Neural progenitor cell (in vitro differentiated cells): ENCODE results near the gene CALY. TPM values are rescaled to one million over a fixed set of nuclear protein-coding genes. Genes with fewer than 3 reads are reported as not detected.

Experiments used
- DNase-seq: peaks from one replicate; pipeline ENCODE4 v3.0.0-alpha.2; 2016; ENCODE audit warnings: low spot score
- H2AFZ ChIP-seq: fragments of 200-600 bp; sonication (generic); replicated peaks from 2 replicates; pipeline ENCODE4 v1.6.1; 2016; ENCODE audit warnings: antibody characterized with exemption
- H3F3A ChIP-seq: fragments of 200-600 bp; sonication (generic); 2 replicates; pipeline ENCODE4 v1.6.1; 2016; ENCODE audit warnings: antibody characterized with exemption, low read depth
- H3K27ac ChIP-seq: fragments of 200-600 bp; sonication (generic); 2 replicates; pipeline ENCODE4 v1.5.1; 2016; ENCODE audit warnings: mild to moderate bottlenecking
- H3K27me3 ChIP-seq: fragments of 200-600 bp; sonication (generic); 2 replicates; pipeline ENCODE4 v1.6.1; 2016; ENCODE audit warnings: mild to moderate bottlenecking, moderate library complexity
- H3K36me3 ChIP-seq: fragments of 200-600 bp; sonication (generic); 2 replicates; pipeline ENCODE4 v1.5.1; 2016
- H3K4me1 ChIP-seq: fragments of 200-600 bp; sonication (generic); 2 replicates; pipeline ENCODE4 v1.6.1; 2016; ENCODE audit warnings: mixed run types
- H3K4me2 ChIP-seq: fragments of 200-600 bp; sonication (generic); 2 replicates; pipeline ENCODE4 v1.6.1; 2016
- H3K4me3 ChIP-seq: fragments of 200-600 bp; sonication (generic); 2 replicates; pipeline ENCODE4 v1.5.1; 2016
- H3K79me2 ChIP-seq: fragments of 200-600 bp; sonication (generic); 2 replicates; pipeline ENCODE4 v1.6.1; 2016; ENCODE audit warnings: low read depth
- H3K9ac ChIP-seq: fragments of 200-600 bp; sonication (generic); 2 replicates; pipeline ENCODE4 v1.6.1; 2016
- H3K9me3 ChIP-seq: fragments of 200-600 bp; sonication (generic); 2 replicates; pipeline ENCODE4 v1.5.1; 2016; ENCODE audit warnings: low read depth
- H4K20me1 ChIP-seq: fragments of 200-600 bp; sonication (generic); 2 replicates; pipeline ENCODE4 v1.6.1; 2016; ENCODE audit warnings: low read depth
- H3K27ac Mint-ChIP-seq: 3 replicates; pipeline ENCODE4 v1.8.0; 2021; ENCODE audit warnings: mixed read lengths
- H3K27me3 Mint-ChIP-seq: 2 replicates; pipeline ENCODE4 v1.8.0; 2022; ENCODE audit warnings: low read depth, mild to moderate bottlenecking, inconsistent platforms, moderate library complexity, mixed read lengths; ENCODE audit not compliant: insufficient read depth
- H3K36me3 Mint-ChIP-seq: 3 replicates; pipeline ENCODE4 v1.8.0; 2021; ENCODE audit warnings: mixed read lengths
- H3K4me1 Mint-ChIP-seq: 3 replicates; pipeline ENCODE4 v1.8.0; 2021; ENCODE audit warnings: mixed read lengths
- H3K4me3 Mint-ChIP-seq: 3 replicates; pipeline ENCODE4 v1.8.0; 2021; ENCODE audit warnings: mild to moderate bottlenecking, moderate library complexity, mixed read lengths
- H3K9me3 Mint-ChIP-seq: 3 replicates; pipeline ENCODE4 v1.8.0; 2020; ENCODE audit warnings: mixed read lengths
- EZH2 ChIP-seq: fragments of 200-600 bp; sonication (generic); IDR thresholded peaks from 2 replicates; pipeline ENCODE4 v1.6.1; 2017; ENCODE audit warnings: antibody characterized with exemption, mild to moderate bottlenecking, moderate library complexity
- EZH2phosphoT487 ChIP-seq: fragments of 200-600 bp; sonication (generic); IDR thresholded peaks from 2 replicates; pipeline ENCODE4 v1.6.1; 2017; ENCODE audit warnings: antibody characterized with exemption
- total RNA-seq: library from RNA; depleted of rRNA; stranded (reverse); fragments of >200 nt; gene quantifications from 2 replicates; pipeline ENCODE4 v1.2.3, GENCODE V29; 2015; ENCODE audit warnings: low replicate concordance
- TF ChIP-seq, protein P1 (sequence below): fragments of 200-600 bp; sonication (generic); IDR thresholded peaks from 2 replicates; pipeline ENCODE4 v1.5.1; 2017; ENCODE audit warnings: antibody characterized with exemption, mild to moderate bottlenecking

CALY gene
- total RNA-seq, 1 donor from 2014 or later: not detected

- H3K36me3 ChIP-seq: no peaks in the 10 kb centered on the region
- peaks cover 62% of the 10 kb centered on the region for H3K27me3 ChIP-seq
- no peak for DNase-seq
- H3K27me3 Mint-ChIP-seq: peaks cover 29% of the 10 kb centered on the region
- no peak overlapping the region for H3K27ac ChIP-seq
- H3K9ac ChIP-seq: no peak overlapping the region
- H3K4me2 ChIP-seq: peak overlapping the region; percentile 86
- H3K27ac Mint-ChIP-seq: no peak overlapping the region
- no peaks in the 10 kb centered on the region for H3K79me2 ChIP-seq
- TF ChIP-seq EZH2 (peak; percentile 8), EZH2phosphoT487 (no peak)
- TF ChIP-seq, protein P1, sequence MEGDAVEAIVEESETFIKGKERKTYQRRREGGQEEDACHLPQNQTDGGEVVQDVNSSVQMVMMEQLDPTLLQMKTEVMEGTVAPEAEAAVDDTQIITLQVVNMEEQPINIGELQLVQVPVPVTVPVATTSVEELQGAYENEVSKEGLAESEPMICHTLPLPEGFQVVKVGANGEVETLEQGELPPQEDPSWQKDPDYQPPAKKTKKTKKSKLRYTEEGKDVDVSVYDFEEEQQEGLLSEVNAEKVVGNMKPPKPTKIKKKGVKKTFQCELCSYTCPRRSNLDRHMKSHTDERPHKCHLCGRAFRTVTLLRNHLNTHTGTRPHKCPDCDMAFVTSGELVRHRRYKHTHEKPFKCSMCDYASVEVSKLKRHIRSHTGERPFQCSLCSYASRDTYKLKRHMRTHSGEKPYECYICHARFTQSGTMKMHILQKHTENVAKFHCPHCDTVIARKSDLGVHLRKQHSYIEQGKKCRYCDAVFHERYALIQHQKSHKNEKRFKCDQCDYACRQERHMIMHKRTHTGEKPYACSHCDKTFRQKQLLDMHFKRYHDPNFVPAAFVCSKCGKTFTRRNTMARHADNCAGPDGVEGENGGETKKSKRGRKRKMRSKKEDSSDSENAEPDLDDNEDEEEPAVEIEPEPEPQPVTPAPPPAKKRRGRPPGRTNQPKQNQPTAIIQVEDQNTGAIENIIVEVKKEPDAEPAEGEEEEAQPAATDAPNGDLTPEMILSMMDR: no peak
- peak overlapping the region; percentile 71 for H3K4me3 Mint-ChIP-seq
- H3K36me3 Mint-ChIP-seq: no peaks in the 10 kb centered on the region
- peaks cover 19% of the 10 kb centered on the region for H3K4me1 Mint-ChIP-seq
- H3K4me1 ChIP-seq: peaks cover 21% of the 10 kb centered on the region
- no peaks in the 10 kb centered on the region for H4K20me1 ChIP-seq
- H3K9me3 ChIP-seq: no peaks in the 10 kb centered on the region
- peak overlapping the region; percentile 93 for H2AFZ ChIP-seq
- H3K4me3 ChIP-seq: peak overlapping the region; percentile 58
- peaks cover 6% of the 10 kb centered on the region for H3K9me3 Mint-ChIP-seq
- peaks cover 15% of the 10 kb centered on the region for H3F3A ChIP-seq
These were observed 10.5 kb downstream of the CALY start for GRCh38 chr10:133326223-133326551.

GRCh38 chr10:133325440-133326222 is 11.1 kb downstream of the CALY start:
- H3F3A ChIP-seq: peaks cover 15% of the 10 kb centered on the region
- TF ChIP-seq, protein P1: no peak
- TF ChIP-seq EZH2phosphoT487 (peak; percentile 76), EZH2 (peak; percentile 80)
- H3K27ac Mint-ChIP-seq: no peak overlapping the region
- no peaks in the 10 kb centered on the region for H3K36me3 Mint-ChIP-seq
- DNase-seq: peak; percentile 54
- H3K4me1 Mint-ChIP-seq: peaks cover 19% of the 10 kb centered on the region
- H3K4me3 ChIP-seq: peak overlapping the region; percentile 58
- H3K27ac ChIP-seq: no peak overlapping the region
- H3K4me3 Mint-ChIP-seq: peak overlapping the region; percentile 83
- peaks cover under 1% of the 10 kb centered on the region for H3K9me3 Mint-ChIP-seq
- H3K79me2 ChIP-seq: no peaks in the 10 kb centered on the region
- H3K27me3 Mint-ChIP-seq: peaks cover 24% of the 10 kb centered on the region
- H3K4me2 ChIP-seq: peak overlapping the region; percentile 86
- no peaks in the 10 kb centered on the region for H3K36me3 ChIP-seq
- H3K9ac ChIP-seq: no peak overlapping the region
- H2AFZ ChIP-seq: peak overlapping the region; percentile 93
- peaks cover 21% of the 10 kb centered on the region for H3K4me1 ChIP-seq
- no peaks in the 10 kb centered on the region for H3K9me3 ChIP-seq
- no peaks in the 10 kb centered on the region for H4K20me1 ChIP-seq
- H3K27me3 ChIP-seq: peaks cover 56% of the 10 kb centered on the region

DNA sequence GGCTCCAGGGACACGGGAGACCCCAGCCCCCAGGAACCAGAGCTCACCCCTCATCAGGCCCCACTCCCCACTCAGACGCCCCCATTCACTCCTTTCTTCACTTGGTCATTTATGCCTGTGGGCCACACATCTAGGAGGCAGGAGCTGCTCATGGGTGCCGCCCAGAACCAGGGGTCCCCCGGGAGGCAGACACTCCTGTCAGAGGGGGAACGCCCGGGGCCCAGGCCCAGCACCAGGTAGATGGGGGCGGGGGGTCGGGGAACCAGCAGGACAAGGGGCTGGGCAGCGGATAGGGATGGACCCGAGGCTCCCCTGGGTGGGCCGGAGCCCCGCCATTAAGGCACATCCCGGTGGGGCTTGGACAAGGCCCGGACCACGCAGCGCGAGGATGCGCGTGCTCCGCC is 11.8 kb downstream of the CALY start:
- H3F3A ChIP-seq: peaks cover 15% of the 10 kb centered on the region
- peaks cover 55% of the 10 kb centered on the region for H3K27me3 ChIP-seq
- DNase-seq: peak; percentile 34
- peaks cover 21% of the 10 kb centered on the region for H3K4me1 ChIP-seq
- Mint-ChIP-seq H3K27me3 (peaks cover 26% of the 10 kb centered on the region), H3K4me3 (peak overlapping the region; percentile 70), H3K9me3 (peaks cover 4% of the 10 kb centered on the region), H3K4me1 (peaks cover 19% of the 10 kb centered on the region), H3K36me3 (no peaks in the 10 kb centered on the region), H3K27ac (no peak overlapping the region)
- H3K4me3 ChIP-seq: peak overlapping the region; percentile 58
- TF ChIP-seq EZH2phosphoT487 (no peak), EZH2 (no peak)
- TF ChIP-seq, protein P1: no peak
- no peaks in the 10 kb centered on the region for H4K20me1 ChIP-seq
- peak overlapping the region; percentile 86 for H3K4me2 ChIP-seq
- H2AFZ ChIP-seq: no peak overlapping the region
- no peak overlapping the region for H3K9ac ChIP-seq
- no peaks in the 10 kb centered on the region for H3K9me3 ChIP-seq
- no peaks in the 10 kb centered on the region for H3K36me3 ChIP-seq
- no peak overlapping the region for H3K27ac ChIP-seq
- H3K79me2 ChIP-seq: no peaks in the 10 kb centered on the region
